Occipital lobe (tissue), 2 donors: ENCODE results near the gene TP53I3. TPM values are rescaled to one million over a fixed set of nuclear protein-coding genes. Genes with fewer than 3 reads are reported as not detected.
"Not testable (repeated sequence)": the region's sequence is repeated elsewhere in the genome, so short reads cannot be mapped to it uniquely, and the experiment has no call there.

ENCODE experiments used
- DNase-seq: peaks from one replicate; lab custom pipeline; 2025; lab: John Stamatoyannopoulos, UW
- total RNA-seq: library from RNA; depleted of rRNA; stranded (reverse); fragments of >200 nt; gene quantifications from one replicate; pipeline ENCODE4 v1.2.3, GENCODE V29; 2014

The TP53I3 gene, protein sequence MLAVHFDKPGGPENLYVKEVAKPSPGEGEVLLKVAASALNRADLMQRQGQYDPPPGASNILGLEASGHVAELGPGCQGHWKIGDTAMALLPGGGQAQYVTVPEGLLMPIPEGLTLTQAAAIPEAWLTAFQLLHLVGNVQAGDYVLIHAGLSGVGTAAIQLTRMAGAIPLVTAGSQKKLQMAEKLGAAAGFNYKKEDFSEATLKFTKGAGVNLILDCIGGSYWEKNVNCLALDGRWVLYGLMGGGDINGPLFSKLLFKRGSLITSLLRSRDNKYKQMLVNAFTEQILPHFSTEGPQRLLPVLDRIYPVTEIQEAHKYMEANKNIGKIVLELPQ
- 11.9 TPM for total RNA-seq

DNA sequence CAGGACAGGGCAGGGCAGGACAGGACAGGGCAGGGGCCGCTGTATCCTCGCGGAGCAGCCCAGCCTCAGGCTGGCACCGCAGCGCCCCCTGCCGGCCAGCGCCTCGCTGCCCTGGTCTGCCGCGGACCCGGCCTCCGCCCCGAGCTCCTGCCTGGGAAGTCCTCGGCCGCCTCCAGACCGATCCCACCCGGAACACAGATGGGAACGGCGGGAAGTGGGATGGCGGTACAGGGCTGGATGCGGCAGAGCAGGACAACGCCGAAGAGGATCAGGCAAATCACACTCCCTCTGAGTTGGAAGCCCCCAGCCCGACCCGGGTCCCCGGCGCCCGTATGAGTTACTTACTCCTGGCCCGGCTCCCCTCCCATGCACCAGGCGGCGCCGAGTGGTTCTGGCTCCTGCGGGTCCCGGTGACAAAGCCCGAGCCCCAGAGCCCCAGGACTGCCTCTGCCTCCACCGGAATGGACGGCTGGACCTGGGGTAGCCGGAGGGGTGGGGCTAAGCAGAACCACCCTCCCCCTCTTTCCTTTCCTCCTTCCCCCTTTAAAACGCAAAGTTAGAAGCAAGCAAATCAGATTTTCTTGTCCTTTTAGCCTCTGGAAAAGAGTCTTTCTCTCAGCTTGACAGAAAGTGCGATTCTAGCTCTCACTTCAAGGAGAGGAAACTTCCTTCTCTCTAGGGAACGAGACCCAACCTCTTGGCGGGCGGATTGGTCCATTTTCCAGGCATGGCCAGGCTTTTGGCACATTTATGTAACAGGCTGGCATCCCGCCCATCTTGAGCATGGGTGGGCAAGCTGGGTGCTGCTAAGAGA, at the start of gene TP53I3:
TP53I3 (minus strand) TSS at position 449 of the 814 bp plus-strand sequence. CDS start 508 bp downstream, outside the sequence.
- peak; percentile 68 for DNase-seq

DNA sequence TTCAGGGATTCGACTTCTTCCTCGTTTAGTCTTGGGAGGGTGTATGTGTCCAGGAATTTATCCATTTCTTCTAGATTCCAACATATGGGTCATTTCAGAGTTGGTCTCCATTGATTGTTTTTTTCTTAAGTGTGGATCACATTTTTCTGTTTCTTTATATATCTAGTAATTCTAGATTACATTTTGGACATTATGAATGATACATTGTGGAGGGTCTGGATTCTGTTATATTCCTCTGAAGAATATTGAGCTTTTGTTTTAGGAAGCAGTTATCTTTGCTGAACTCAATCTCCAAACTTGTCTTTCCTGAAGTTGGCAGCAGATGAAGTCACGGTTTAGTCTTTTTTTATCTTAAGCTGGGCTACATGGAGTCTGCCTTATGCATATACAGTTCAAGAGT, 47.9 kb upstream of the TP53I3 start:
- DNase-seq = no peak

DNA sequence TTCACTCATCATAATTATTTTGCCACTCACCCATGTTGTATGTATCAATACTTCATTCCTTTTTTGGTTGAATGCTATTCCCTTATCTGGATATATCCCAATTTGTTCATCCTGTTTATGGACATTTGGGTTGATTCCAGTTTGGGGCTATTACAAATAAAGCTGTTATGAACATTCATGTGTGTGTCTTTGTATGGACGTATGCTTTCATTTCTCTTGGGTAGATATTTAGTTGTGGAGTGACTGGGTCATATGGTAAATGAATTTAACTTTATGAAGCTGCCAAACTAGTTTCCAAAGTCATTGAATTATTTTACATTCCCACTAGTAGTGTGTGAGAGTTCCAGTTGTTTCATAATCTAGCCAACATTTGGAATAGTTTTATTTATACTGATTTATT, 41.3 kb upstream of the TP53I3 start:
- DNase-seq = no peak

DNA sequence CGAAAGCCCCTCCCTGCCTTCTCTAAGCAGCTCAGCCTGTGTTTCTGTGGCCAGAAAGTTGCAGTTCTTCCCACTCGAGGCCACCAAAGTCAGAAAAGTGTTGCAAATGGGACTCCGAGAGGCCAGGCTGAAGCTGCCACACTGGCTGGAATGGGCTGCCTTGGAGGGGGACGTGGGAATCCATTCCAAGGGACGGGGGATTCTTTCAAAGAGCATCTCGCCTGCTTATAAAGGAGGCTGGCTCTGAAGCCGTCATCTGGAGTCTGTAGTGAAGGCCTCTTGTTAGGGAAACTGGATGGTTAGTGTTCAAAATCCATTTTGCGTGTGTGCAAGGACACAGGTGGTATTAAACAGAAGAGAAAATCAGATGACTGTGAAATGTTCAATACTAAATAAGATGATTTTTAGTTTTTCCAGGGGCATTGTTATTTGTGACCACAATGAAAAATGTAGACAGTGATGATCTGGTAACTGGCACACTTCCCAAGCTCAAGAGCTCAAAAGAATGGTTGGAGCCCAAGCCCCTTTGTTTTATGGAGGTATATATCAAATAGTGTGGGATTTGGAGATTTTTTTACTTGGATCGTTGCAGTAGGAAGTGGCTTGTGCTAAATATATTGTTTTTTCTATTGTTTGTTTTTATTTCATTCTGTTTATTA, 39.4 kb upstream of the TP53I3 start:
- peak; percentile 55 for DNase-seq

DNA sequence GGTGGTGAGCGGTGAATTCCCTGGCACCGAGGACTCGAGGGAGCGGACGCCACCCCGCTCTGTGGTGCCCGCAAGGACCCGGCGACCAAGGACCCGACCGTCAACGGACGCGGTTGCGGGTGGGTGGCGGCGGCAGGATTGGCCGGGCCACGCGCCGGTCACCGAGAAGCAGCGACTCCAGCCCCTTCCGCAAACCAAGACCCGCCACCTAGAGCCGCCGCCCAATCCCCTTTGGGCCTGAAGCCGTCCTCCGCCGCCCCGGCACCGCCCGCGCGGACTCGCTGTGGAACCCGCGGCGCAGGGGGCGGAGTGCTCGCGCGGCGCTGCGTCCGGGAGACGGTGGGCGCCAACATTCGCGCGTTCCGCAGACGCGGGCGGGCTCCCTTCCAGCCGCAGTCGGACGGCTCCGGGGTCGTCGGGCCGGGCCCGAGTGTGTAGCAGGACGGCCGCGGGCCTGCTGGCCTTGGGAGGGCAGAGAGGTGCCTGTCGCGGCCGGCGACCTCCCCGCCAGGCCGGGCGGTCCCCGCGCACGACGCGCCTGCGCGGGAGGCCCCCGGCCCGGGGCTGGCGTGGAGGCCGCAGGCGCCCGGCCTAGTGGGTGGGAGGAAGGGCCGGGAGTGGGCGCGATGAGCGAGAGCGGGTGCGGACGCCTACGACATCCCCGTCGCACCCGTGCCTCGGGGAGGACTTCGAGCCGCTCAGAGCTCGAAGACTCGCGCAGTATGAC, 38.7 kb upstream of the TP53I3 start, which contains the start of the genes FAM228B and PFN4:
FAM228B (plus strand) TSS at position 275 of the 727 bp plus-strand sequence. CDS start 893 bp downstream, outside the sequence.
PFN4 (minus strand) TSS at position 140 of the 727 bp plus-strand sequence. CDS start 799 bp downstream, outside the sequence.
- peak; percentile 89 for DNase-seq

DNA sequence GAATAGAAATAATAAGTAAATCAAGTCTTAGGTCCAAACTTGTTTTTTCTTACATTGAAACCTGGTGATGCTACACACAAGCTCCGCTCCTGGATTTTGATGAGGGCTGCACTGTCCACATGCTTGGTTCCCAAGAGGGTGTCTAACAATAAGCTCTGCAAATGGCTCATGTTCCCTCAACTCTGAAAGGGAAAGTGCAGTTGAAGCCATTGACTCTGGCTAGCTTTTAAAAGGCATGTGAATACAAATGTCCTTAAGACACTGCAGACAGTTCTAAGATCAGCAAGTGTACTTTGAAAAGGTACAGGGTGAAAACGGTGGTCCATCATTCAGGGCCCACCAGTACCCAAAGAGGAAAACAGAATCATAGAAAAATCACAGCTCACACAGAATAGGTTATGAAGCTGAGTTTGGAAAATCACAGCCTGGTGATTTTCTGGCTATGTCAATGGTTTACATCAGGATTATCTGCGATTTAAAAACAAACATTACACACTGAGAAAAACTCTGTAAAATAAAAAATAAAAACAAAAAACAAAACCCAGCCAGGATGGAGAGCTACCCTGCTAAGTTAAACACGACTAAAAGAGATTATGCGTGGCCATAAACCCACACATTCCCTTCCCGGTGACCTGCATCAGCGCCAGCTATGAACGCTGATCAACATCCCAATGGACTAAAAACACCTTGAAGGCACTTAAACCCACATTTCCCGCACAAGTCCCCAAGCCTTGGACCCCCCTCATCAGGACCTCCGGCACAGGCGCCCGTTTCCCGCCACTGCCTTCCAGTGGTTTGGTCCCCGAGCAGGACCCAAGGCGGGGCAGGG, 37.9 kb upstream of the TP53I3 start:
- DNase-seq = no peak

DNA sequence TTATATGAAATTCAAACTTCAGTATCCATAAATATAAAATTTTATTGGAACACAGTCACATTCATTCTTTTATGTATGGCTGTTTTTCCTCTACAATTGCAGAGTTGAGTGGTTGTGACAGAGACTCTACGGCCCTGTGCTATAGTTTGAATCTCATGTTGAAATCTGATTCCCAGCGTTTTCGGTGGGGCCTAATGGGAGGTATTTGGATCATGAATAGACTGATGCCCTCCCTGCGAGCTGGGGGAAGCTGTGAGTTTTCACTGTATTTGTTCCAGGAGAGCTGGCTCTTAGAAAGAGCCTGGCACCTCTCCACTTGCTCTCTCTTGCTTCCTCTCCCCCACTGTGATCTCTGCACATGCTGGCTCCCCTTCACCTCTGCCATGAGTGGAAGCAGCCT, 36.8 kb upstream of the TP53I3 start:
- no peak for DNase-seq

DNA sequence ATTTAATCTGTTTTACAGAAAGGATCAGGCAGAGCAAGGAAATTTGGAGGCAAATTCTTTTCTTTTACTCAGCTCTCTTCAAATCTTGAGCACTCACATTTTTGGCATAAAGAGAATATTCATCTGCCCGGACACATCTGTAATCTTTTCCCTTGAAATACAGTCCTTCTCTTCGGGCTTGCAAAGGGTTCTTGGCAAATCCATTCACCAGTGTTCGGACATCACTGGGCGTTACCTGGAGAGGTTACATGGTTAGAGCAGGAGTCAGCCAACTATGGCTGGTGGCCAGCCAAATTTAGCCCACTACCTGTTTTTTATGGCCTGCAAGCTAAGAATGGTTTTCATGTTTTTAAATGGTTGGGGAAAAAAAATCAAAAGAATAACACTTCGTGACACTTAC, 36.4 kb upstream of the TP53I3 start:
- DNase-seq = no peak

DNA sequence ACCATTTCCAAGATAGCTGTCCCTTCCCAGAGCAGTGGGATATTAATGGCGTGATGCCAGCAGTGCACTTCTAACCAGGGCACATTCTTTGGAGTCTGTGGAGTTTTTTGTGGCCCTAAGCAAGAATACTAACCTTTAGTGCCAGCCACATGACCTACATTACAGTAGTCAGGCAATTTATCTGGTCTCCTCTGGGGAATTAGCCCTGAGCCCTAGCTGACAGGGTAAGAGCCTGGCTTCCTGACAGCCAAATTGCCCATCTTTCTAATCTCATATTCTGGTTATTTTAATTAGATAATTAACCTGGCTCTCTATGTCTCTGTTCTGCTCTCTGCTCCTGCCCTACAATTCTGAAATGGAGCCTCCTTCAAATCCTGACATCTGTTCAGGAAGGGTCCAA, 33.3 kb upstream of the TP53I3 start:
- no peak for DNase-seq

DNA sequence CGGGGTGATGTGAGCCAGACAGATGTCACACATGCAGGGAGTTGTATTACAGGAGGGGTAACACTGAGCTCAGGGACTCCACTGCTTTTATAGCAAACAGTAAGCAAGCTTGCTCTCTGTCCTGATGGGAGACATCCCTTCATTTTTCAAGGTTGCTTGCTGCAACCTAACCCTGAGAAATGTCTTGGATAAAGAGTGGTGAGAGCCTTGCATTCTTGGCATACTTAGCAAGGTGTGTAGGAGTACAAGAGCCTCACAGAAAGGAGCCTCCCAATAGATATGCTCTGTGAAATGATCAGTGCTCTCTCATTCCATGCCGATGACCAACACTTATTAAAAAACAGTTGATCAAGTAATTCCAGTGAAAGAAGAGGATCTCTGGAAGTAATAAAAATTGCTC, 30.4 kb upstream of the TP53I3 start:
- DNase-seq = no peak

DNA sequence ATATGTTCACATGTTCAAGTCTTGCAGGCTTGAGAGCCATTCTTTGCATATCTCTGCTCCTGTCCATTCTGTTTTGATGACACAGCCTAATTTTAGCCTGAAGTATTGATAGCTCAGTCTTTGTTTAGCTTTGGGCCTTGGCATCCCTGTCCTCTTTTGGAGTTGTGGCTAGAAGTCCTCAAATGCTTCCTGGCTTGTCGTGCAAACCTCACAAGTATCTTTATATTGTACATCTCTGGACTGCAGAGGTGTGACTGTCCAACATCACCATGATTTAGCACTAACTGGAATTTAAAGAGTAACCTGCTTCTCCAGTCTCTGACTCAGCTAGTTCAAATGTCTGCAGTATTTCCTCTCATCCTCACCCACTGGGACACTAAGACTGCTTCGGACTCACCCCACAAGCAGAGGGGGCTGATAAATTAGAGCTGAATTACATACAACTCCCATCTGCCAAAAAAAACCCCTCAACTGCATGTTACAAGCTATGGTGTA, 26.8 kb upstream of the TP53I3 start:
- no peak for DNase-seq

DNA sequence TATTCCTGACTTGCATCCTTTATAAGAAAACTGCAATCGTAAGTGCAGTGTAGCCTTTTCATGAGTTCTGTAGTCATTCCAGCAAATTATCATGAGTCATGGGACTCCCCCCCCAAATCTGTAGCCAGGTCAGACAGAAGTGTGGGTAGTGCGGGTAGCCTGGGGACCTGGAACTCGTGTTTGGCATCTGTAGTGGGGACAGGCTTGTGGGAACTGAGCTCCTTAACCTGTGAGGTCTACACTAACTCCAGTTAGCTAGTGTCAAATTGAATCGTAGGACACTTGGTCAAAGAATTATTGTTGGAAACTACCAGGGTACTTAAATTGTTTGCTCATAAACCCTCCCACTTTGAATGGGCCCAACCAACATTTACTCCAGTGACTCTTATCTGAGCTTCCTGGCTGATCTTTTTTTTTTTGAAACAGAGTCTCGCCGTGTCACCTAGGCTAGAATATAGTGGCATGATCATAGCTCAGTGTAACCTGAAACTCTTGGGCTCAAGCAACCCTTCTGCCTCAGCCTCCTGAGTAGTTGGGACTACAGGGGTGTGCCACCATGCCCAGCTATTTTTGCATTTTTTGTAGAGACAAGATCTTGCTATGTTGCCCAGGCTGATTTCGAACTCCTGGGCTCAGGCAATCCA, 26.1 kb upstream of the TP53I3 start:
- no peak for DNase-seq

DNA sequence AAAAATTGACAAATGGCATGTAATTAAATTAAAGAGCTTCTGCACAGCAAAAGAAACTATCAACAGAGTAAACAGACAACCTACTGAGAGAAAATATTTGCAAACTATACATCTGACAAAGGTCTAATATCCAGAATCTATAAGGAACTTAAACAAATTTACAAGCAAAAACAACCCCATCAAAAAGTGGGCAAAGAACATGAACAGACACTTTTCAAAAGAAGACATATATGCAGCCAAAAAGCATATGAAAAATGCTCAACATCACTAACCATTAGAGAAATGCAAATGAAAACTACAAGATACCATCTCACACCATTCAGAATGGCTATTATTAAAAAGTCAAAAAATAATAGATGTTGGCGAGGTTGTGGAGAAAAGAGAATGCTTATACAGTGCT, 24.8 kb upstream of the TP53I3 start:
- DNase-seq = not testable (repeated sequence)

DNA sequence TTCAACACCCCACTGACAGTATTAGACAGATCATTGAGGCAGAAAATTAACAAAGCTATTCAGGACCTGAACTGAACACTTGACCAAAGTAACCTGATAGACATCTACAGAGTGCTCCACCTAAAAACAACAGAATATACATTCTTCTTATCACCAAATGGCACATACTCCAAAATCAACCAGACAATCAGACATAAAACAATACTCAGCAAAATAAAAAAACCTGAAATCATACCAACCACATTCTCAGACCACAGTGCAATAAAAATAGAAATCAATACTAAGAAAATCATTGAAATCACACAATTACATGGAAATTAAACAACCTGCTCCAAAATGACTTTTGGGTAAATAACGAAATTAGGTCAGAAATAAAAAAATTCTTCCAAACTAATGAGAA, 22.7 kb upstream of the TP53I3 start:
- no peak for DNase-seq

DNA sequence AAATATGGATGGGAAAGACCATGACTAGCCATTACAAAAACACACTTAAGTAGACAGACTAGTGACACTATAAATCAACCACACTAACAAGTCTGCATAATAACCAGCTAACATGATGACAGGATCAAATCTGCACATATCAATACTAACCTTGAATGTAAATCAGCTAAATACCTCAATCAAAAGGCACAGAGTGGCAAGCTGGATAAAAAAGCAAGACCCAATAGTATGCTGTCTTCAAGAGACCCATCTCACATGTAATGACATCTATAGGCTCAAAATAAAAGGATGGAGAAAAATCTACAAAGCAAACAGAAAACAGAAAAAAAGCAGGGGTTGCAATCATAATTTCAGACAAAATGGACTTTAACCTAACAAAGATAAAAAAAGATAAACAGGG, 22.2 kb upstream of the TP53I3 start:
- DNase-seq = no peak

DNA sequence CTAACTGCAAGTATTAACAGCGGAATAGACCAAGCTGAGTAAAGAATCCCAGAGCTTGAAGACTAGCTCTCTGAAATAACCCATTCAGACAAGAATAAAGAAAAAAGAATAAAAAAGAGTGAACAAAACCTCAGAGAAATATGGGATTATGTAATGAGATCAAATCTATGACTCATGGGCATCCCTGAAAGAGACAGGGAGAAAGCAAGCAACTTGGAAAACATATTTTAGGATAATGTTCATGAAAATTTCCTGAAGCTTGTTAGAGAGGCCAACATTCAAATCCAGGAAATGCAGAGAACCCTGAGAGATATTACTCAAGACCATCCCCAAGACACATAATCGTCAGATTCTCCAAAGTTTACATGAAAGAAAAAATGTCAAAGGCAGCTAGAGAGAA, 21.2 kb upstream of the TP53I3 start:
- no peak for DNase-seq

DNA sequence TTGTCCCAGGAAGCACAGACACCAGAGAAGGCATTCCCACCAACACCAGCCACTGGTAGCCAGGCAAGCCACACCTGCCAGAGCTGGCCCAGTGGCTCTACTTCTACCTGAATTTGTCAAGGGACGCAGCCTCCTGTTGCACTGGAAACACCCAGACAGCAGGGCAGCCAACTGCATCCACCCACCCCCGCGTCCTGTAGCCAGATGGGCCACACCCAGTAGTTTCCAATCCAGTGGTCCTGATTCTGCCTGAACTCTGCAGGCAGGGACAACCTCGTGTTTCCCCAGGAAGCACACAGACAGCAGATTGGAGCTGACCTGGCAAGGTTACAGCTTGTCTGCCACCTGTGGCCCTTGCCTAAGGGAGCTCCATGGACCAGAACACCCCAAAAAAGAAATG, 20.3 kb upstream of the TP53I3 start:
- no peak for DNase-seq

DNA sequence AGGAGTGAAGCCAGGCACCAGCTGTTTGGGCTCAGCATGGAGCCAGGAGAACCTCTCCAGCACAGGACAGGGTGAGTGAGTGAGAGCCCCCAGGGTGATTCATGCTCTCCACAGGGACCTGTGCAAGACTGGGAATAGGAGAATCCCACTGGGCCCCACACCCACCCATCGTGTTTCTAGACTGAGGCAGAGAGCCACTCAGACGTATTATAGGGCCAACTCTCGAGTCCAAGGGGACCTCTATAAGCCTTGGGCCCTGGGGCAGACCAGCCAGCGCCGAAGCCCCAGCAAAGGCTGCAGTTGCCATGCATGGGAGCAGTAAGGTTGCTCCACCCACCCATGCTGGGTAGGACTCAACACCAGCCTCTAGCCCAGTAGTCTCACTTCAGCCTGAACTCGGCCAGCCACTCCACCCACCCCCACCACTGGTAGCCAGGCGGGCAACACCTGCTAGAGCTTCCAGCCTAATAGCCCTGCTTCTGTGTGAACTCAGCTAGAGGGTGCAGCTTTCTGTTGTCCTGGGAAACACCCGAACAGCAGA, 19.5 kb upstream of the TP53I3 start:
- no peak for DNase-seq

DNA sequence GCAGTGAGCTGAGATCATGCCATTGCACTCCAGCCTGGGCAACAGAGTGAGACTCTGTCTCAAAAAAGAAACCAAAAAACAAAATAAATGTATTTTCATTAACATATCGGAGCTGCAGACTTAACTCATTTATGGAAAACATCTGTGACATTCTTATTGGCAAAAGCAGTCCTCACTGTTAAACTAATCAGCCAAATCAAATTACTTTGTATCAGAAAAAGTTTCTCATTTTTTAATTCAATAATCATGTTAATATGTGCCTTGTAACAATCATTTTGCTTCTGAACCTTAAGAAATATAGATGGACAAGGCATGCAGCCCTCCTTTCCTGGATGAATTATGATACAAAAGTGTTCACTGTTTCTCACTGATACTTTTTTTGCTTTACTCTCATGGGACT, 18.0 kb upstream of the TP53I3 start:
- no peak for DNase-seq

DNA sequence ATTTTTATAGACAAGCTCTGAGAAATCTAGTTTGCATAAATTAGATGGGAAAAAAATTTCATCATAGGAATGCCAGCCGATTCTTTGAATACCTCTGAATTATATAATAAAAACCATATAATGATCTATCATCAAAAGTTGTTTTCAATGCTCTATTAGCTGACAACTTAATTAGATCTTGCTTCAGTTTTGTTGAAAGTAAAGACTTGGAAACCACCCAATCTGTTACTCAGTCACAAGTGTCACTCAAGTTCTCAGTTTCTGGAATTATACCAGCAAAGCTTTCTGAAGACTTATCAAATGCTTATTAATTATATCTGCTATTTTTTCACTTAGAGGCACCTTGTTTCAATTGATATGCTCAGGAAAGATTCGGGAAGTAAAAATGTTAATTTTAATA, 17.4 kb upstream of the TP53I3 start:
- DNase-seq = no peak
